ENCODE results near the gene SCARF1.

SCARF1 gene

GRCh38 chr17:1629504-1630310 is 15.8 kb downstream of the SCARF1 start:
- DNase-seq (ENCODE audit: low read depth): peak; percentile 52
- TF ChIP-seq CTCF (conservative IDR thresholded peaks at IDR 0.05; ENCODE audit: low read length): peak; percentile 67
- H3K4me3 ChIP-seq (ENCODE audit: low read length): peak overlapping the region; percentile 86

GRCh38 chr17:1628856-1629503 is 16.6 kb downstream of the SCARF1 start:
- TF ChIP-seq CTCF (conservative IDR thresholded peaks at IDR 0.05; ENCODE audit: low read length): no peak
- peak overlapping the region; percentile 86 for H3K4me3 ChIP-seq (ENCODE audit: low read length)
- DNase-seq (ENCODE audit: low read depth): peak; percentile 93

GRCh38 chr17:1627982-1628855 is 17.3 kb downstream of the SCARF1 start, which contains the start of gene SLC43A2:
TSS of gene SLC43A2 (minus strand) at chr17:1628834. CDS start at chr17:1627874, 960 bp downstream.
- H3K4me3 ChIP-seq (ENCODE audit: low read length): peak within 1 kb of the TSS; percentile 86
- peak; percentile 70 for DNase-seq (ENCODE audit: low read depth)
- no peak for TF ChIP-seq CTCF (conservative IDR thresholded peaks at IDR 0.05; ENCODE audit: low read length)

- H3K4me3 ChIP-seq (ENCODE audit: low read length): peak overlapping the region; percentile 86
- DNase-seq (ENCODE audit: low read depth): no peak
- no peak for TF ChIP-seq CTCF (conservative IDR thresholded peaks at IDR 0.05; ENCODE audit: low read length)
Observed at GRCh38 chr17:1627182-1627981, 18.1 kb downstream of the SCARF1 start.

- no peak for DNase-seq (ENCODE audit: low read depth)
- no peak overlapping the region for H3K4me3 ChIP-seq (ENCODE audit: low read length)
Observed at GRCh38 chr17:1626333-1626732, 19.2 kb downstream of the SCARF1 start.

More at GRCh38 chr17:1626333-1626732, 19.2 kb downstream of the SCARF1 start:
- no peak for TF ChIP-seq CTCF (conservative IDR thresholded peaks at IDR 0.05; ENCODE audit: low read length)

All from AG10803 (cell line).